IMR-90 (cell line): ENCODE measurements around the gene FRAS1. TPM values are rescaled to one million over a fixed set of nuclear protein-coding genes. Genes with fewer than 3 reads are reported as not detected.

ENCODE experiments used
- ATAC-seq: fragments of 200-7000 bp; cut with Tn5 transposase; 2 replicates; pipeline ENCODE4 v1.9.1; 2020; ENCODE audit warnings: low read depth, mild to moderate bottlenecking, moderate library complexity
- BruUV-seq: library from RNA; stranded (reverse); fragments of 400-500 nt; replicated peaks from 2 replicates; lab custom pipeline; 2021; lab: Mats Ljungman, UMichigan
- CTCF ChIA-PET: fragments of 300-600 bp; formaldehyde crosslinking; extraction: SDS; loops from one replicate; lab custom pipeline; 2021; ENCODE audit warnings: antibody characterized with exemption; lab: Yijun Ruan, JAX
- POLR2A ChIA-PET: fragments of 300-600 bp; sonication (Branson Sonifier 250); formaldehyde crosslinking; loops from one replicate; lab custom pipeline; 2022; ENCODE audit warnings: antibody characterized with exemption; ENCODE audit not compliant: unreplicated experiment; lab: Charles Lee
- DNase-seq: peaks from one replicate; pipeline ENCODE4 v3.0.0; 2013
- H2AFZ ChIP-seq: replicated peaks from 2 replicates; pipeline ENCODE3; 2013; ENCODE audit warnings: low read length, mild to moderate bottlenecking; ENCODE audit not compliant: poor library complexity
- H2AK5ac ChIP-seq: 2 replicates; pipeline ENCODE4 v1.6.1; 2013; ENCODE audit warnings: low read depth, low read length, inconsistent platforms
- H2AK9ac ChIP-seq: replicated peaks from 2 replicates; pipeline ENCODE3; 2013; ENCODE audit warnings: mild to moderate bottlenecking, low read depth, low read length, moderate library complexity; ENCODE audit not compliant: poor library complexity
- H2BK120ac ChIP-seq: 2 replicates; pipeline ENCODE4 v1.6.1; 2013; ENCODE audit warnings: low read depth, low read length, inconsistent platforms
- H2BK15ac ChIP-seq: 3 replicates; pipeline ENCODE4 v1.6.1; 2013; ENCODE audit warnings: low read depth, low read length, inconsistent platforms
- H2BK20ac ChIP-seq: 2 replicates; pipeline ENCODE4 v1.6.1; 2013; ENCODE audit warnings: low read depth, mild to moderate bottlenecking, inconsistent platforms, low read length, moderate library complexity
- H2BK5ac ChIP-seq: 2 replicates; pipeline ENCODE4 v1.6.1; 2013; ENCODE audit warnings: mild to moderate bottlenecking, low read depth, low read length, inconsistent platforms; ENCODE audit not compliant: poor library complexity, severe bottlenecking
- H3K14ac ChIP-seq: replicated peaks from 2 replicates; pipeline ENCODE4 v1.6.1; 2013; ENCODE audit warnings: low read depth, low read length, inconsistent platforms
- H3K18ac ChIP-seq: 2 replicates; pipeline ENCODE4 v1.6.1; 2013; ENCODE audit warnings: low read depth, low read length, control low read depth
- H3K23ac ChIP-seq: 2 replicates; pipeline ENCODE4 v1.6.1; 2013; ENCODE audit warnings: low read depth, low read length, inconsistent platforms
- H3K27ac ChIP-seq: 2 replicates; pipeline ENCODE4 v1.5.1; 2013; ENCODE audit warnings: mild to moderate bottlenecking, control low read depth, low read length; ENCODE audit not compliant: insufficient read depth
- H3K27me3 ChIP-seq: 2 replicates; pipeline ENCODE4 v1.6.1; 2013; ENCODE audit warnings: low read length; ENCODE audit not compliant: control insufficient read depth, insufficient read depth
- H3K36me3 ChIP-seq: 2 replicates; pipeline ENCODE4 v1.6.1; 2013; ENCODE audit warnings: low read length, mixed read lengths; ENCODE audit not compliant: control insufficient read depth, insufficient read depth
- H3K4ac ChIP-seq: 2 replicates; pipeline ENCODE4 v1.6.1; 2013; ENCODE audit warnings: low read depth, low read length, inconsistent platforms
- H3K4me1 ChIP-seq: 2 replicates; pipeline ENCODE4 v1.6.1; 2013; ENCODE audit warnings: low read length, mixed read lengths; ENCODE audit not compliant: control insufficient read depth, insufficient read depth
- H3K4me2 ChIP-seq: 2 replicates; pipeline ENCODE4 v1.6.1; 2013; ENCODE audit warnings: low read depth, mild to moderate bottlenecking, control low read depth, low read length, moderate library complexity
- H3K4me3 ChIP-seq: 2 replicates; pipeline ENCODE4 v1.5.1; 2013; ENCODE audit warnings: low read depth, mild to moderate bottlenecking, control low read depth, low read length, moderate library complexity; ENCODE audit not compliant: insufficient read depth
- H3K56ac ChIP-seq: 2 replicates; pipeline ENCODE4 v1.6.1; 2013; ENCODE audit warnings: low read length, inconsistent platforms; ENCODE audit not compliant: insufficient read depth; ENCODE audit errors: extremely low read depth
- H3K79me1 ChIP-seq, 2 experiments: 2 replicates each; pipeline ENCODE4 v1.6.1; 2013; ENCODE audit warnings: low read length in 2 of 2, inconsistent platforms in 1 of 2, low read depth in 1 of 2
- H3K9ac ChIP-seq: 2 replicates; pipeline ENCODE4 v1.6.1; 2013; ENCODE audit warnings: low read depth, low read length, control low read depth
- H3K9me1 ChIP-seq: 2 replicates; pipeline ENCODE4 v1.6.1; 2013; ENCODE audit warnings: low read length, inconsistent platforms; ENCODE audit not compliant: insufficient read depth
- H3K9me3 ChIP-seq: 2 replicates; pipeline ENCODE4 v1.6.1; 2013; ENCODE audit warnings: low read length; ENCODE audit not compliant: control insufficient read depth, insufficient read depth
- H4K20me1 ChIP-seq: 2 replicates; pipeline ENCODE4 v1.6.1; 2013; ENCODE audit warnings: low read length, inconsistent platforms; ENCODE audit not compliant: insufficient read depth
- H4K5ac ChIP-seq: 2 replicates; pipeline ENCODE4 v1.6.1; 2013; ENCODE audit warnings: mild to moderate bottlenecking, low read depth, low read length, control low read depth
- H4K8ac ChIP-seq, 2 experiments: 2 replicates each; pipeline ENCODE4 v1.6.1; 2013; ENCODE audit warnings: low read depth in 2 of 2, low read length in 2 of 2, control low read depth in 1 of 2, inconsistent platforms in 1 of 2
- H4K91ac ChIP-seq: 2 replicates; pipeline ENCODE4 v1.6.1; 2013; ENCODE audit warnings: low read depth, low read length, inconsistent platforms; ENCODE audit not compliant: insufficient read depth
- CEBPB ChIP-seq: IDR thresholded peaks from 2 replicates; pipeline ENCODE4 v1.6.1; 2012; ENCODE audit warnings: low read depth, low read length, improper control_type of control experiment
- CHD1 ChIP-seq: IDR thresholded peaks from 2 replicates; pipeline ENCODE4 v1.6.1; 2012; ENCODE audit warnings: low read depth, low read length, improper control_type of control experiment
- FOS ChIP-seq: fragments of 150-350 bp; IDR thresholded peaks from 2 replicates; pipeline ENCODE4 v1.6.1; 2016; ENCODE audit warnings: low read depth, low read length
- MAFK ChIP-seq: IDR thresholded peaks from 2 replicates; pipeline ENCODE4 v1.6.1; 2012; ENCODE audit warnings: low read depth, low read length, improper control_type of control experiment
- NFE2L2 ChIP-seq: fragments of 150-350 bp; IDR thresholded peaks from 2 replicates; pipeline ENCODE4 v1.6.1; 2016; ENCODE audit warnings: low read depth, mild to moderate bottlenecking, low read length
- POLR2A ChIP-seq: IDR thresholded peaks from 2 replicates; pipeline ENCODE4 v1.6.1; 2012; ENCODE audit warnings: mild to moderate bottlenecking, low read depth, low read length
- RAD21 ChIP-seq: IDR thresholded peaks from 2 replicates; pipeline ENCODE4 v1.6.1; 2012; ENCODE audit warnings: low read length, improper control_type of control experiment
- RFX5 ChIP-seq: IDR thresholded peaks from 2 replicates; pipeline ENCODE4 v1.8.0; 2012; ENCODE audit warnings: low read depth, mild to moderate bottlenecking, low read length, moderate library complexity
- SMC3 ChIP-seq: fragments of 150-350 bp; IDR thresholded peaks from 2 replicates; pipeline ENCODE4 v1.6.1; 2016; ENCODE audit warnings: low read depth, mild to moderate bottlenecking, antibody characterized with exemption, low read length, moderate library complexity
- WGBS, 2 experiments: methylation state at CpG; one replicate each; pipeline versions ENCODE4 v1.1.5 to v1.1.7; 2013; ENCODE audit warnings: missing lambda C conversion rate in 2 of 2; ENCODE audit not compliant: insufficient read length in 1 of 2; ENCODE audit errors: extremely low coverage in 2 of 2; 5-methylcytosine and 5-hydroxymethylcytosine counted together
- dilution Hi-C: fragments of 300-500 bp; cut with HindIII; formaldehyde crosslinking; loops from one replicate; pipeline ENCODE4 v1.14.3; 2018; ENCODE audit warnings: low sequenced_read_pairs; ENCODE audit not compliant: unreplicated experiment
- in situ Hi-C: fragments of 300-500 bp; cut with MboI; formaldehyde crosslinking; loops from 3 replicates; pipeline ENCODE4 v1.14.3; 2019; ENCODE audit warnings: low sequenced_read_pairs, inconsistent platforms, mixed read lengths
- intact Hi-C: fragments of 100-400 bp; cut with micrococcal nuclease; formaldehyde crosslinking; loops from 2 replicates; pipeline ENCODE4 v1.10.0; 2022
- polyA plus RNA-seq, 3 experiments: library from polyadenylated mRNA; depleted of rRNA; stranded (reverse); fragments of >200 nt; gene quantifications; 2 replicates each; pipeline ENCODE4 v1.2.3, GENCODE V29; 2012; ENCODE audit warnings: low replicate concordance in 1 of 3
- total RNA-seq: library from RNA; depleted of rRNA; stranded (reverse); fragments of >200 nt; gene quantifications from 2 replicates; pipeline ENCODE4 v1.2.3, GENCODE V29; 2012
- TF ChIP-seq, protein P1 (sequence below): fragments of 150-350 bp; IDR thresholded peaks from 2 replicates; pipeline ENCODE4 v1.6.1; 2017; ENCODE audit warnings: mild to moderate bottlenecking, antibody characterized with exemption, low read length, low read depth
- TF ChIP-seq, protein P2 (sequence below): fragments of 150-350 bp; IDR thresholded peaks from 2 replicates; pipeline ENCODE4 v1.6.1; 2016; ENCODE audit warnings: low read depth, mild to moderate bottlenecking, low read length, moderate library complexity, borderline replicate concordance
- TF ChIP-seq, protein P3 (sequence below): conservative IDR thresholded peaks from 2 replicates; pipeline ENCODE4 v1.5.1; 2012; ENCODE audit warnings: mild to moderate bottlenecking, low read depth, low read length, improper control_type of control experiment

FRAS1 gene
- total and polyA plus RNA-seq, 2 of the 4 experiments (the other 2 are of a cell fraction), result under 0.01 to 0.03 TPM

DNA sequence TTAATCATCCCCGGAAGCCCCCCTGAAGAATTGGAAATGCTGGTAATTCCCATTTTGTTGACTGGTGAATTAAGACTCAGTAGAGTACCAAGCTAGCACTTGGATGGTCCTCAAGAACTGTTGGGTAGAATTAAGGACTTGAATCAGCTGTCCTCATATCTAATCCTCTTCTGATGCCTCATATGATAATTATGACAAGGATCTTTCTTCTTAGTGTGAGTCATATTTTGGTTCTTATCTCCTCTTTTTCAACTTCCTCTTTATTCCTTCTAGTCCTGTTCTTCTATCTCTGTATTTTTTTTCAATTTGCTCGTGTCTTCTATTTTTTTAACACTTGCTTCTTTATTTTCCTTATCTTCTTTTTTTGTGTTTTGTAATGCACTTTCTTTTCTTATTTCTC, 288.1 kb downstream of the FRAS1 start:
- H3K4me1 ChIP-seq, result no peaks in the 10 kb centered on the region
- H4K91ac ChIP-seq, result no peak overlapping the region
- H2BK20ac ChIP-seq, result no peak overlapping the region
- BruUV-seq, result no TSS peak
- no peak overlapping the region for H3K4me2 ChIP-seq
- H4K8ac ChIP-seq, result no peak overlapping the region
- no peak overlapping the region for H3K4me3 ChIP-seq
- no peaks in the 10 kb centered on the region for H3K9me3 ChIP-seq
- ATAC-seq (no peak), DNase-seq (no peak)
- no peak overlapping the region for H3K27ac ChIP-seq
- H3K27me3 ChIP-seq, result peaks cover 9% of the 10 kb centered on the region
- H4K5ac ChIP-seq, result no peak overlapping the region
- H3K14ac ChIP-seq, result no peak overlapping the region
- no peak overlapping the region for H3K56ac ChIP-seq
- H3K18ac ChIP-seq, result no peak overlapping the region
- H2BK5ac ChIP-seq, result no peak overlapping the region
- no peaks in the 10 kb centered on the region for H3K36me3 ChIP-seq
- H3K79me1 ChIP-seq, result no peaks in the 10 kb centered on the region
- CTCF ChIA-PET, result no interaction called here
- H2BK120ac ChIP-seq, result no peak overlapping the region
- H3K9me1 ChIP-seq, result no peaks in the 10 kb centered on the region
- in situ Hi-C loops, result no loop called here
- H4K20me1 ChIP-seq, result no peaks in the 10 kb centered on the region
- no peak overlapping the region for H3K4ac ChIP-seq
- dilution Hi-C loops, result no loop called here
- intact Hi-C loops, result no loop called here
- no peak overlapping the region for H3K23ac ChIP-seq
- no peak overlapping the region for H3K9ac ChIP-seq
- H2AFZ ChIP-seq, result no peak overlapping the region
- TF ChIP-seq, protein P1, sequence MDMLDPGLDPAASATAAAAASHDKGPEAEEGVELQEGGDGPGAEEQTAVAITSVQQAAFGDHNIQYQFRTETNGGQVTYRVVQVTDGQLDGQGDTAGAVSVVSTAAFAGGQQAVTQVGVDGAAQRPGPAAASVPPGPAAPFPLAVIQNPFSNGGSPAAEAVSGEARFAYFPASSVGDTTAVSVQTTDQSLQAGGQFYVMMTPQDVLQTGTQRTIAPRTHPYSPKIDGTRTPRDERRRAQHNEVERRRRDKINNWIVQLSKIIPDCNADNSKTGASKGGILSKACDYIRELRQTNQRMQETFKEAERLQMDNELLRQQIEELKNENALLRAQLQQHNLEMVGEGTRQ, result no peak
- TF ChIP-seq SMC3 (no peak), NFE2L2 (no peak), RAD21 (no peak), RFX5 (no peak), FOS (no peak), MAFK (no peak), POLR2A (no peak), CEBPB (no peak), CHD1 (no peak)
- TF ChIP-seq, protein P2, sequence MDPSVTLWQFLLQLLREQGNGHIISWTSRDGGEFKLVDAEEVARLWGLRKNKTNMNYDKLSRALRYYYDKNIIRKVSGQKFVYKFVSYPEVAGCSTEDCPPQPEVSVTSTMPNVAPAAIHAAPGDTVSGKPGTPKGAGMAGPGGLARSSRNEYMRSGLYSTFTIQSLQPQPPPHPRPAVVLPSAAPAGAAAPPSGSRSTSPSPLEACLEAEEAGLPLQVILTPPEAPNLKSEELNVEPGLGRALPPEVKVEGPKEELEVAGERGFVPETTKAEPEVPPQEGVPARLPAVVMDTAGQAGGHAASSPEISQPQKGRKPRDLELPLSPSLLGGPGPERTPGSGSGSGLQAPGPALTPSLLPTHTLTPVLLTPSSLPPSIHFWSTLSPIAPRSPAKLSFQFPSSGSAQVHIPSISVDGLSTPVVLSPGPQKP, result no peak
- TF ChIP-seq, protein P3, sequence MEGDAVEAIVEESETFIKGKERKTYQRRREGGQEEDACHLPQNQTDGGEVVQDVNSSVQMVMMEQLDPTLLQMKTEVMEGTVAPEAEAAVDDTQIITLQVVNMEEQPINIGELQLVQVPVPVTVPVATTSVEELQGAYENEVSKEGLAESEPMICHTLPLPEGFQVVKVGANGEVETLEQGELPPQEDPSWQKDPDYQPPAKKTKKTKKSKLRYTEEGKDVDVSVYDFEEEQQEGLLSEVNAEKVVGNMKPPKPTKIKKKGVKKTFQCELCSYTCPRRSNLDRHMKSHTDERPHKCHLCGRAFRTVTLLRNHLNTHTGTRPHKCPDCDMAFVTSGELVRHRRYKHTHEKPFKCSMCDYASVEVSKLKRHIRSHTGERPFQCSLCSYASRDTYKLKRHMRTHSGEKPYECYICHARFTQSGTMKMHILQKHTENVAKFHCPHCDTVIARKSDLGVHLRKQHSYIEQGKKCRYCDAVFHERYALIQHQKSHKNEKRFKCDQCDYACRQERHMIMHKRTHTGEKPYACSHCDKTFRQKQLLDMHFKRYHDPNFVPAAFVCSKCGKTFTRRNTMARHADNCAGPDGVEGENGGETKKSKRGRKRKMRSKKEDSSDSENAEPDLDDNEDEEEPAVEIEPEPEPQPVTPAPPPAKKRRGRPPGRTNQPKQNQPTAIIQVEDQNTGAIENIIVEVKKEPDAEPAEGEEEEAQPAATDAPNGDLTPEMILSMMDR, result no peak
- H2AK5ac ChIP-seq, result no peak overlapping the region
- H2BK15ac ChIP-seq, result no peak overlapping the region
- no peak overlapping the region for H2AK9ac ChIP-seq
- whole genome bisulfite sequencing, 2 experiments, result no CpG with 5 or more reads among the region's 2 CpGs
- POLR2A ChIA-PET, result no interaction called here
